SK-N-SH (cell line): ENCODE measurements around the gene ARHGEF3. TPM values are rescaled to one million over a fixed set of nuclear protein-coding genes. Genes with fewer than 3 reads are reported as not detected.

Source experiments
- CTCF ChIA-PET: fragments of 300-600, 350-600 bp; formaldehyde crosslinking; extraction: SDS; loops from one replicate; lab custom pipeline; 2021; lab: Yijun Ruan, JAX
- POLR2A ChIA-PET: fragments of 350-600 bp; sonication (Branson Sonifier 250); formaldehyde crosslinking; extraction: SDS; loops from one replicate; lab custom pipeline; 2020; ENCODE audit warnings: antibody characterized with exemption, inconsistent platforms; lab: Yijun Ruan, JAX
- DNase-seq: peaks from one replicate; pipeline ENCODE4 v3.0.0; 2012
- H2AFZ ChIP-seq: fragments of 200-600 bp; sonication (generic); 2 replicates; pipeline ENCODE4 v1.8.1; 2016; ENCODE audit warnings: antibody characterized with exemption, mild to moderate bottlenecking, low read depth
- H3F3A ChIP-seq: fragments of 200-600 bp; sonication (generic); replicated peaks from 2 replicates; pipeline ENCODE3; 2016; ENCODE audit warnings: antibody characterized with exemption, mild to moderate bottlenecking; ENCODE audit not compliant: insufficient read depth
- H3K27ac ChIP-seq, 2 experiments: fragments of 200-500 bp in 1 of 2; fragments of 200-600 bp in 1 of 2; sonication (Bioruptor generic) in 1 of 2; sonication (generic), shearing (Covaris generic) in 1 of 2; 2 replicates each; pipeline versions ENCODE4 v1.5.1 to v1.6.1; 2014 to 2016; ENCODE audit warnings: low read depth in 2 of 2, inconsistent platforms in 1 of 2, low read length in 1 of 2, mild to moderate bottlenecking in 1 of 2, mixed read lengths in 1 of 2
- H3K27me3 ChIP-seq: fragments of 200-600 bp; sonication (generic), shearing (Covaris generic); 2 replicates; pipeline ENCODE4 v1.6.1; 2016; ENCODE audit warnings: mixed run types; ENCODE audit not compliant: insufficient read depth
- H3K36me3 ChIP-seq, 2 experiments: fragments of 200-500 bp in 1 of 2; fragments of 200-600 bp in 1 of 2; sonication (Bioruptor generic) in 1 of 2; sonication (generic) in 1 of 2; replicated peaks in 1 of 2; 2 replicates each; pipeline versions ENCODE3 to v1.5.1; 2014 to 2016; ENCODE audit warnings: low read length in 1 of 2, mild to moderate bottlenecking in 1 of 2; ENCODE audit not compliant: insufficient read depth in 2 of 2, control insufficient read depth in 1 of 2
- H3K4me1 ChIP-seq, 2 experiments: fragments of 200-500 bp in 1 of 2; fragments of 200-600 bp in 1 of 2; sonication (Bioruptor generic) in 1 of 2; sonication (generic), shearing (Covaris generic) in 1 of 2; 2 replicates each; pipeline versions ENCODE4 v1.5.1 to v1.6.1; 2014 to 2016; ENCODE audit warnings: low read depth in 1 of 2, low read length in 1 of 2, mixed run types in 1 of 2; ENCODE audit not compliant: insufficient read depth in 2 of 2, control insufficient read depth in 1 of 2
- H3K4me2 ChIP-seq: fragments of 200-600 bp; sonication (generic), shearing (Covaris generic); 2 replicates; pipeline ENCODE4 v1.6.1; 2017; ENCODE audit warnings: mixed run types
- H3K4me3 ChIP-seq, 2 experiments: fragments of 200-500 bp in 1 of 2; fragments of 200-600 bp in 1 of 2; sonication (Bioruptor generic) in 1 of 2; sonication (generic), shearing (Covaris generic) in 1 of 2; 2 replicates each; pipeline versions ENCODE4 v1.5.1 to v1.8.1; 2014 to 2016; ENCODE audit warnings: low read depth in 2 of 2, inconsistent platforms in 1 of 2, low read length in 1 of 2, mild to moderate bottlenecking in 1 of 2, mixed read lengths in 1 of 2, moderate library complexity in 1 of 2
- H3K79me2 ChIP-seq: fragments of 200-600 bp; sonication (generic); 2 replicates; pipeline ENCODE4 v1.8.1; 2017; ENCODE audit warnings: mild to moderate bottlenecking; ENCODE audit not compliant: insufficient read depth
- H3K9ac ChIP-seq: fragments of 200-600 bp; sonication (generic); 2 replicates; pipeline ENCODE4 v1.6.1; 2017; ENCODE audit warnings: mixed run types
- H3K9me2 ChIP-seq: fragments of 200-600 bp; sonication (generic); 2 replicates; pipeline ENCODE4 v1.6.1; 2017; ENCODE audit warnings: mixed run types
- H3K9me3 ChIP-seq: fragments of 200-600 bp; sonication (generic); 2 replicates; pipeline ENCODE4 v1.6.1; 2017; ENCODE audit warnings: mixed run types, mild to moderate bottlenecking, moderate library complexity
- H4K20me1 ChIP-seq: fragments of 200-600 bp; sonication (generic); 2 replicates; pipeline ENCODE4 v1.6.1; 2017; ENCODE audit warnings: mild to moderate bottlenecking, mixed run types; ENCODE audit not compliant: insufficient read depth
- EP300 ChIP-seq, 2 experiments: IDR thresholded peaks; 2 replicates each; pipeline versions ENCODE4 v1.4.0 to v1.6.1; 2012; ENCODE audit warnings: borderline replicate concordance in 1 of 2, low read depth in 1 of 2, low read length in 1 of 2
- FOSL2 ChIP-seq: IDR thresholded peaks from 2 replicates; pipeline ENCODE4 v1.4.0; 2012; ENCODE audit warnings: low read depth, mild to moderate bottlenecking, moderate library complexity, borderline replicate concordance
- FOXJ3 ChIP-seq: sonication (generic); formaldehyde crosslinking; IDR thresholded peaks from 2 replicates; pipeline ENCODE4 v1.5.1; 2020; ENCODE audit warnings: mild to moderate bottlenecking, missing genetic modification reagents
- GABPA ChIP-seq: IDR thresholded peaks from 2 replicates; pipeline ENCODE4 v1.4.0; 2012; ENCODE audit warnings: low read depth, mild to moderate bottlenecking
- JUND ChIP-seq: IDR thresholded peaks from 2 replicates; pipeline ENCODE4 v1.4.0; 2012
- NRF1 ChIP-seq: IDR thresholded peaks from 2 replicates; pipeline ENCODE4 v1.6.1; 2012; ENCODE audit warnings: low read depth, mild to moderate bottlenecking, low read length
- RCOR1 ChIP-seq: fragments of 150-350 bp; IDR thresholded peaks from 2 replicates; pipeline ENCODE4 v1.6.1; 2017; ENCODE audit warnings: antibody characterized with exemption, low read length
- RFX5 ChIP-seq: IDR thresholded peaks from 2 replicates; pipeline ENCODE4 v1.6.1; 2012; ENCODE audit warnings: mild to moderate bottlenecking, improper control_type of control experiment, low read length
- SMC3 ChIP-seq: IDR thresholded peaks from 2 replicates; pipeline ENCODE4 v1.6.1; 2012; ENCODE audit warnings: low read depth, low read length, improper control_type of control experiment
- TAF1 ChIP-seq: IDR thresholded peaks from 2 replicates; pipeline ENCODE4 v1.6.1; 2012; ENCODE audit warnings: low read depth, mild to moderate bottlenecking, low read length, moderate library complexity, borderline replicate concordance
- TCF12 ChIP-seq: IDR thresholded peaks from 2 replicates; pipeline ENCODE4 v1.4.0; 2012
- TEAD4 ChIP-seq: IDR thresholded peaks from 2 replicates; pipeline ENCODE4 v1.4.0; 2012; ENCODE audit warnings: mild to moderate bottlenecking, borderline replicate concordance; ENCODE audit not compliant: insufficient read depth
- YY1 ChIP-seq: IDR thresholded peaks from 2 replicates; pipeline ENCODE4 v1.4.0; 2012; ENCODE audit warnings: low read depth, mild to moderate bottlenecking
- WGBS: methylation state at CpG from one replicate; pipeline ENCODE4 v1.1.6; 2017; ENCODE audit warnings: low lambda C conversion rate; 5-methylcytosine and 5-hydroxymethylcytosine counted together
- polyA plus RNA-seq, 3 experiments: library from polyadenylated mRNA; depleted of rRNA; stranded (reverse); fragments of >200 nt; gene quantifications; 2 replicates each; pipeline ENCODE4 v1.2.3, GENCODE V29; 2012
- TF ChIP-seq, protein P1 (sequence below): IDR thresholded peaks from 2 replicates; pipeline ENCODE4 v1.4.0; 2012; ENCODE audit warnings: low read depth, borderline replicate concordance
- TF ChIP-seq, protein P2 (sequence below): fragments of 150-350 bp; IDR thresholded peaks from 2 replicates; pipeline ENCODE4 v1.6.1; 2016; ENCODE audit warnings: mild to moderate bottlenecking, low read depth, low read length
- TF ChIP-seq, protein P3 (sequence below): IDR thresholded peaks from 2 replicates; pipeline ENCODE4 v1.4.0; 2012; ENCODE audit warnings: low read depth

Gene ARHGEF3
- polyA plus RNA-seq, 1 of the 3 experiments (the other 2 are of a cell fraction) = 5.9 TPM

DNA sequence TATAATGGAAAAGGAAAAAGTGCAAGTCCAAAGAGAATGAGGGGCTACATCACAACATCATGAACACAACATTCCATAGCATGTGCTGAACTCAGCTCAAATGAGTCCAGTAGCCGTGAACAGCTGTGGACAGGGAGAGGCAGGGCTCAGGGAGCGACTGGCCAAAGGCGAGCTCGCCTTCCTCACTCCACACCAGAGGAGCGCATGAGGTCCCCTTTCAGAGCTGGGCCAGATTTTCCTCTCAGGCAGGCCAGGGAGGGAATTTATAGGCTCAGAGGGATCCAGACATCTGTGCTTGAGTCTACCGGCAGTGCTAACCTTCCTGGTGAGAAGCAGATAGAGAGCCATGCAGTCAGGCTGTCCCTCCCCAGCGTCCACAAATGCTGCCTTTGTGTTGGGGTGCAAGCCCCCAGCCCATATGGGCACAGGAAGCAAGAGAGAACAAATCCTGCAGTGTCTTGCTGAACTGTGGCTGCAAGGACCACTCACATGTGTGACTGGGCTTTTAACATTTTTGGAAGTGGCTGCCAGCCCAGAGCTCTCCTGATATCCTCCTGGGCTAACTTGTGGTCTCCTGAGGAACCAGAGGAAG, 32.5 kb downstream of the ARHGEF3 start:
- Histone ChIP-seq H3K9me3 (no peaks in the 10 kb centered on the region), H4K20me1 (no peaks in the 10 kb centered on the region), H3F3A (no peaks in the 10 kb centered on the region), H3K79me2 (no peaks in the 10 kb centered on the region), H3K9ac (no peak overlapping the region), H3K4me3 (no peak overlapping the region), H3K36me3 (no peaks in the 10 kb centered on the region), H3K9me2 (no peaks in the 10 kb centered on the region), H3K4me2 (no peak overlapping the region), H3K4me1 (peaks cover 0 to 19% of the 10 kb centered on the region in 2 experiments; a peak in 1 of 4 replicates), H3K27me3 (no peaks in the 10 kb centered on the region), H3K27ac (no peak overlapping the region), H2AFZ (no peak overlapping the region)
- DNase-seq = no peak
- TF ChIP-seq FOXJ3 (no peak), GABPA (no peak), TCF12 (no peak), EP300 (IDR thresholded peaks at IDR 0.05; ENCODE audit: borderline replicate concordance in 1 of 2, low read depth in 1 of 2, low read length in 1 of 2) (no peak), JUND (no peak), NRF1 (no peak), RCOR1 (no peak), SMC3 (no peak)
- TF ChIP-seq, protein P1, sequence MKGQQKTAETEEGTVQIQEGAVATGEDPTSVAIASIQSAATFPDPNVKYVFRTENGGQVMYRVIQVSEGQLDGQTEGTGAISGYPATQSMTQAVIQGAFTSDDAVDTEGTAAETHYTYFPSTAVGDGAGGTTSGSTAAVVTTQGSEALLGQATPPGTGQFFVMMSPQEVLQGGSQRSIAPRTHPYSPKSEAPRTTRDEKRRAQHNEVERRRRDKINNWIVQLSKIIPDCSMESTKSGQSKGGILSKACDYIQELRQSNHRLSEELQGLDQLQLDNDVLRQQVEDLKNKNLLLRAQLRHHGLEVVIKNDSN = no peak
- 93% methylated on average over 7 of the region's 7 CpGs for WGBS
- CTCF ChIA-PET = interaction anchor here (1.5 to 1.6 kb wide), 2 partner anchors 21 to 30 kb away, joined by 3 to 4 read pairs; no protein-coding TSS in a partner anchor
- POLR2A ChIA-PET = no interaction called here

DNA sequence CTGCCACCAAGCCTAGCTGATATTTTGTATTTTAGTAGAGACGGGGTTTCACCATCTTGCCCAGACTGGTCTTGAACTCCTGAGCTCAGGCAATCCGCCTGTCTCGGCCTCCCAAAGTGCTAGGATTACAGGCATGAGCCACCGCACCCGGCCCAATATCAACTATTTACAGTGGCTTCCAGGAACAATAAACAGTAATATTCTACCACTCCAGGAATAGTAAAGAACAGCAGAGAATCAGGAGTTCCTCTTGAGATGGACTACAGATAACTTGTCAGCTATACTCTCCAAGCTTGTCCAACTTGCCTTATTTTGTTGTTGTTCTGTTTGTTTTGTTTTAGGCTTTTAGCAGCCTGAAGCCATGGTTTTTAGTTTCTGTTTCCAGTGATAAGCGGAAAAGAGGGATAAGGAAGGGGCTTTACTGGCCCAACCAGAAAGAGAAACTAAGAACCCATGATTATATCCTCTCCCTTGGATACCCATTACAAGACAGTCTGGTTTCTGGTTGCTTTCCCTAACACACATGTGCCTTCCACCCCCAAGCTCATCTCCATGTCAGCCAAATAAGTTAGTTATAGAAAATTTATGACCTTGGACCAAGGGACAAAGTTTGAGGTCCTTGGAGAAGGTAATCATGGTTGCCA, 36.7 kb downstream of the ARHGEF3 start:
- no peak overlapping the region for H3K9ac ChIP-seq
- POLR2A ChIA-PET = no interaction called here

More for the DNA sequence above, 36.7 kb downstream of the ARHGEF3 start:
- H3K79me2 ChIP-seq = no peaks in the 10 kb centered on the region
- no peak for TF ChIP-seq TEAD4
- TF ChIP-seq YY1 = no peak
- TF ChIP-seq TAF1 = no peak
- TF ChIP-seq, protein P2, sequence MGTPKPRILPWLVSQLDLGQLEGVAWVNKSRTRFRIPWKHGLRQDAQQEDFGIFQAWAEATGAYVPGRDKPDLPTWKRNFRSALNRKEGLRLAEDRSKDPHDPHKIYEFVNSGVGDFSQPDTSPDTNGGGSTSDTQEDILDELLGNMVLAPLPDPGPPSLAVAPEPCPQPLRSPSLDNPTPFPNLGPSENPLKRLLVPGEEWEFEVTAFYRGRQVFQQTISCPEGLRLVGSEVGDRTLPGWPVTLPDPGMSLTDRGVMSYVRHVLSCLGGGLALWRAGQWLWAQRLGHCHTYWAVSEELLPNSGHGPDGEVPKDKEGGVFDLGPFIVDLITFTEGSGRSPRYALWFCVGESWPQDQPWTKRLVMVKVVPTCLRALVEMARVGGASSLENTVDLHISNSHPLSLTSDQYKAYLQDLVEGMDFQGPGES = no peak
- no peak for TF ChIP-seq FOSL2
- TF ChIP-seq, protein P3, sequence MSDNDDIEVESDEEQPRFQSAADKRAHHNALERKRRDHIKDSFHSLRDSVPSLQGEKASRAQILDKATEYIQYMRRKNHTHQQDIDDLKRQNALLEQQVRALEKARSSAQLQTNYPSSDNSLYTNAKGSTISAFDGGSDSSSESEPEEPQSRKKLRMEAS = no peak
- TF ChIP-seq FOXJ3 = no peak
- no peak for TF ChIP-seq RFX5
- no peaks in the 10 kb centered on the region for H4K20me1 ChIP-seq
- H3K4me3 ChIP-seq = no peak overlapping the region
- H2AFZ ChIP-seq = no peak overlapping the region
- no peak overlapping the region for H3K4me2 ChIP-seq
- CTCF ChIA-PET = interaction anchor here (0.7 to 1.9 kb wide), 5 partner anchors 10 to 224 kb away, joined by 3 to 5 read pairs (median 4); no protein-coding TSS in a partner anchor
- H3F3A ChIP-seq = no peaks in the 10 kb centered on the region
- H3K9me3 ChIP-seq = no peaks in the 10 kb centered on the region
- no peaks in the 10 kb centered on the region for H3K27me3 ChIP-seq
- no peaks in the 10 kb centered on the region for H3K36me3 ChIP-seq
- no peaks in the 10 kb centered on the region for H3K9me2 ChIP-seq
- H3K4me1 ChIP-seq = peaks cover 0 to 16% of the 10 kb centered on the region in 2 experiments; a peak in 2 of 4 replicates
- 0 out of 4 replicates have a peak overlapping the region, but pooled peaks of 1 of the 2 experiments have one; percentile 19 for H3K27ac ChIP-seq
- no peak for DNase-seq
- 95% methylated on average over 6 of the region's 6 CpGs for WGBS
